Activated B cell treated with CpG ODN at 0.5 μM for 24 hours (primary cell): ENCODE data around the gene HIVEP2. TPM values are rescaled to one million over a fixed set of nuclear protein-coding genes. Genes with fewer than 3 reads are reported as not detected.

ENCODE experiments used
- ATAC-seq: fragments of 200-7000 bp; cut with Tn5 transposase; one replicate; pipeline ENCODE4 v1.10.0; 2021; ENCODE audit warnings: low read depth, mild to moderate bottlenecking, moderate library complexity
- CTCF ChIA-PET: fragments of 350-600 bp; sonication (Branson Sonifier 250); formaldehyde crosslinking; loops from one replicate; lab custom pipeline; 2021; ENCODE audit warnings: antibody characterized with exemption; lab: Charles Lee
- POLR2A ChIA-PET: fragments of 350-600 bp; sonication (Branson Sonifier 250); formaldehyde crosslinking; loops from one replicate; lab custom pipeline; 2021; ENCODE audit warnings: antibody characterized with exemption; lab: Charles Lee
- DNase-seq: peaks from one replicate; pipeline ENCODE4 v3.0.0; 2022
- H3K27ac Mint-ChIP-seq: one replicate; pipeline ENCODE4 v1.8.0; 2020; ENCODE audit warnings: mixed read lengths
- H3K27me3 Mint-ChIP-seq: one replicate; pipeline ENCODE4 v1.8.0; 2021; ENCODE audit warnings: mixed read lengths
- H3K36me3 Mint-ChIP-seq: one replicate; pipeline ENCODE4 v1.8.0; 2021; ENCODE audit warnings: low read depth, mixed read lengths
- H3K4me1 Mint-ChIP-seq: one replicate; pipeline ENCODE4 v1.8.0; 2021; ENCODE audit warnings: mixed read lengths
- H3K4me3 Mint-ChIP-seq: one replicate; pipeline ENCODE4 v1.8.0; 2020; ENCODE audit warnings: mild to moderate bottlenecking, mixed read lengths
- H3K9me3 Mint-ChIP-seq: one replicate; pipeline ENCODE4 v1.8.0; 2020; ENCODE audit warnings: mixed read lengths
- CTCF ChIP-seq: fragments of 200-600 bp; IDR thresholded peaks from one replicate; pipeline ENCODE4 v1.8.0; 2022; ENCODE audit warnings: antibody characterized with exemption, mild to moderate bottlenecking
- intact Hi-C: fragments of 100-400 bp; cut with micrococcal nuclease; formaldehyde crosslinking; loops from one replicate; pipeline ENCODE4 v1.15.1; 2024
- total RNA-seq: library from RNA; stranded (reverse); gene quantifications from 2 replicates; pipeline ENCODE4 v1.2.3, GENCODE V29; 2022

Gene HIVEP2
- total RNA-seq, 1 donor from 2014 or later, result 25.4 TPM

DNA sequence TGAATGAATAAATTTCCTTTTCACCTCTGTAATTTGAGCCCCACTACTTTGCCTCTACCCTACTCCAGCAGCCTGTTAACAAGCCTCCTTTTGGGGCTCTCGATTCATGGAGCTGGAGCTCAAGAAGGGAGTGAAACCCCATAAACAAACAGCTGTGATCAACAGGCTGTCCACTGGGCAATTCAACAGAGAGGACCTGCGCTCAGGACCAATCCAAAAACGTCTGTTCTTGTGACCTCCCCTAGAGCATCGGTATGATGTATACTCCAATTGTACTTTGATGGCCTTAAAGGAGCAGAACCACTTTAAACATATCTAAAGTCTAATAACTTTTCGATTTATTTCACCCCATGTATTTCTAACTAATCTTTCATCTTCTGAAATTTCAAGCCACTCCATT is 37.4 kb downstream of the HIVEP2 start:
- Mint-ChIP-seq H3K27ac (peak overlapping the region; percentile 77), H3K4me3 (peak overlapping the region; percentile 71), H3K9me3 (no peaks in the 10 kb centered on the region), H3K4me1 (peaks cover 54% of the 10 kb centered on the region), H3K36me3 (peaks cover 3% of the 10 kb centered on the region), H3K27me3 (no peaks in the 10 kb centered on the region)
- ChIA-PET CTCF (interaction anchor here (1.2 to 1.8 kb wide), 2 partner anchors 21 to 159 kb away, joined by 4 read pairs; no protein-coding TSS in a partner anchor), POLR2A (interaction anchor here (0.6 to 1.6 kb wide), 4 partner anchors 19 to 65 kb away, joined by 3 to 13 read pairs (median 4); no protein-coding TSS in a partner anchor)
- no peak for TF ChIP-seq CTCF
- DNase-seq (no peak), ATAC-seq (peak; percentile 11)
- intact Hi-C loops, result no loop called here

DNA sequence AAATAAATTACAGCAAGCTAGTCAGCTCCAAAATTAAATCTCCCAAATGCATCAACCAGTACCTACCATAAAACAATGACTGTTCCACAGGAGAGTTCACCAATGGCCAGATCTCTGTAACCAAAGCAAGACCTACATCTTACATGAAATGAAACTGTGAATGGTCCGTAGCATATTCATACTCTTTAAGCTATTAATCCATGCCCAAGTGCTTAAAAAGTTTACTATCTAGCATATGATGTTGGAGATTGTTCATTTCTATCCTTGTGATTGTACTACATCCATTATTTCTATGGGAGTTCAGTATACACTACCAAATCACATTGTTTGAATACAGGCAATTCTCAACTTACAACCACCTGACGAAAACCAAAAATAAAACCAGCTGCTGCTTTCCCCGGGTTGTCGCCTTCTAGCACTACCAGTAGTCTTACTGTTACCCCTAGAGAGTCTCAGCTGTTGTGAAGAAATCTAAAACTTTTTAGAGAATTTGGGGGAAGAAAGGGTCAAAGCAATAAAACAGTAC is 38.0 kb downstream of the HIVEP2 start:
- no peak for TF ChIP-seq CTCF
- Mint-ChIP-seq H3K9me3 (no peaks in the 10 kb centered on the region), H3K27me3 (no peaks in the 10 kb centered on the region), H3K27ac (peak overlapping the region; percentile 77), H3K4me3 (peak overlapping the region; percentile 71), H3K36me3 (no peaks in the 10 kb centered on the region), H3K4me1 (peaks cover 54% of the 10 kb centered on the region)
- DNase-seq (no peak), ATAC-seq (peak; percentile 27)
- POLR2A ChIA-PET, result interaction anchor here (0.6 to 1.6 kb wide), 4 partner anchors 19 to 64 kb away, joined by 3 to 13 read pairs (median 4); no protein-coding TSS in a partner anchor
- intact Hi-C loops, result no loop called here
- CTCF ChIA-PET, result interaction anchor here (1.2 to 1.8 kb wide), 2 partner anchors 20 to 158 kb away, joined by 4 read pairs; no protein-coding TSS in a partner anchor

DNA sequence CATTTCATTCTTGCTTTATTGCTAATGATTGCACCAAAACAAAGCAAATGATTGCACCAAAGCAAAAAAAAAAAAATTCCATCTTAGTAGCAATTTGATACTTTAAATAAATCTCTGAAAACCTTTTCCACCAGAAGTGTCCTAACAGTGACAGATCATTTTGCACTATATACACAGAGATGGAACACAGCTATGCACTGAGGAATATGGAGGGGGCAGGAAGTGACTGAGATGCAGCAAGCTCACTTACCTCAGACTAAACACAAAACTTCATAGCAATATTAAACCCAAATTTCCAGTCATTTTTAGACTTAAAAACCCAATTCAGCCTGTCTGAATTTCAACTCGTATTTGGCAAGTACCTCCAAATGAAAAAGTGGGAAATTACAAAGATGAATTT is 41.2 kb downstream of the HIVEP2 start:
- intact Hi-C loops, result loop anchor here (2.0 kb wide), 1 partner anchor 17 kb away; no protein-coding TSS in a partner anchor
- ChIA-PET CTCF (interaction anchor here (1.3 kb wide), 1 partner anchor 123 kb away, joined by 3 read pairs; no protein-coding TSS in a partner anchor), POLR2A (interaction anchor here (1.0 kb wide), 1 partner anchor 22 kb away, joined by 4 read pairs; no protein-coding TSS in a partner anchor)
- Mint-ChIP-seq H3K4me1 (peaks cover 52% of the 10 kb centered on the region), H3K9me3 (no peaks in the 10 kb centered on the region), H3K27me3 (no peaks in the 10 kb centered on the region), H3K27ac (no peak overlapping the region), H3K36me3 (peaks cover 12% of the 10 kb centered on the region), H3K4me3 (no peak overlapping the region)
- ATAC-seq (no peak), DNase-seq (no peak)
- TF ChIP-seq CTCF, result no peak

DNA sequence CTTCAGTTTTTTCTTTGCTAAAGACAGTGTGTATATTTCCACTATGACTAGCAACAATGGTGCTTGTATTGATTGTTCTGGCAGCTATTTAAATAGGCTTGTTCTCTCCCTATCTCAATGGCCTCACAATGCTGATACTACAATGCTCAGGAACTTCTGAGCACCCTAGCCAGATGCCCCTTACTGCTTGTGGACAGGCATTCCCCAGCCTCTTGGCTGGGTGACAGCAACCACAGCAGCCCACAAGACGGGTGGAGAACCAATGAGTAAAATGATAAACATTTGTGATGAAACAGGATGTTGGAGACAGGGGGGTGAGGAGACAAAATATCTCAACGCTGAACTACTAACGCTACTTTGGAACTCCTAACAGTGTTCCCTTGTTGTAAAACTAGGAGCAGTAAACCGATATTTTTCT is 42.3 kb downstream of the HIVEP2 start:
- DNase-seq, result no peak
- peak overlapping the region; percentile 60 for H3K4me3 Mint-ChIP-seq
- no peaks in the 10 kb centered on the region for H3K9me3 Mint-ChIP-seq
- peak overlapping the region; percentile 72 for H3K27ac Mint-ChIP-seq
- no peaks in the 10 kb centered on the region for H3K27me3 Mint-ChIP-seq
- ATAC-seq, result peak; percentile 81
- intact Hi-C loops, result loop anchor here (2.0 kb wide), 1 partner anchor 16 kb away; no protein-coding TSS in a partner anchor
- peaks cover 12% of the 10 kb centered on the region for H3K36me3 Mint-ChIP-seq
- TF ChIP-seq CTCF, result no peak
- POLR2A ChIA-PET, result interaction anchor here (0.6 to 0.9 kb wide), 2 partner anchors 44 to 82 kb away, joined by 3 read pairs; no protein-coding TSS in a partner anchor
- CTCF ChIA-PET, result no interaction called here
- H3K4me1 Mint-ChIP-seq, result peaks cover 43% of the 10 kb centered on the region

DNA sequence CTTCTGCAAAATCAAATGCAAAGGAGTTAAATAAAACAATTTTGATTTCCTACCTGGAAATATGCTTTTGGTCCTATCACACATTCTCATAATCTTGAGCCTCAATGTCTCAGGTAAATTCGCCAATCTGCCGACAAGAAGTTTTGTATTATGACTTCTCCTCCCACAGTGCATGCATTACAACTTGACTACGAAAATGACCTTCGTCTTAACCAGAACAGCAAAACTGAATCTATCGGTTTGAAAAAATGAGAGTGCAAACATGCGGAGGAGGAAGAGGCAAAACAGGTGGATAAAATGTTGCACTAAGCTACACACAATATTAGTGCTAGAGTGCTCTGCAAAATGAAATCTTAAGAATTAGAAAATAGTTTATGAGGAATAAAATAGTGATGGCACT is 43.4 kb downstream of the HIVEP2 start:
- no peaks in the 10 kb centered on the region for H3K27me3 Mint-ChIP-seq

More for the DNA sequence above, 43.4 kb downstream of the HIVEP2 start:
- H3K4me1 Mint-ChIP-seq, result peaks cover 32% of the 10 kb centered on the region
- no peak overlapping the region for H3K4me3 Mint-ChIP-seq
- ChIA-PET CTCF (no interaction called here), POLR2A (interaction anchor here (0.9 kb wide), 1 partner anchor 45 kb away, joined by 3 read pairs; no protein-coding TSS in a partner anchor)
- TF ChIP-seq CTCF, result no peak
- H3K36me3 Mint-ChIP-seq, result peaks cover 12% of the 10 kb centered on the region
- H3K9me3 Mint-ChIP-seq, result no peaks in the 10 kb centered on the region
- no peak overlapping the region for H3K27ac Mint-ChIP-seq
- DNase-seq, result no peak
- ATAC-seq, result no peak
- intact Hi-C loops, result loop anchor here (2.0 kb wide), 1 partner anchor 15 kb away; no protein-coding TSS in a partner anchor
